Measurements from ENCODE around the gene FCN2. TPM values are rescaled to one million over a fixed set of nuclear protein-coding genes. Genes with fewer than 3 reads are reported as not detected.

The FCN2 gene
- total RNA-seq, 4 donors from 2014 or later = 0.93 to 16.5 TPM; not detected in 2

DNA sequence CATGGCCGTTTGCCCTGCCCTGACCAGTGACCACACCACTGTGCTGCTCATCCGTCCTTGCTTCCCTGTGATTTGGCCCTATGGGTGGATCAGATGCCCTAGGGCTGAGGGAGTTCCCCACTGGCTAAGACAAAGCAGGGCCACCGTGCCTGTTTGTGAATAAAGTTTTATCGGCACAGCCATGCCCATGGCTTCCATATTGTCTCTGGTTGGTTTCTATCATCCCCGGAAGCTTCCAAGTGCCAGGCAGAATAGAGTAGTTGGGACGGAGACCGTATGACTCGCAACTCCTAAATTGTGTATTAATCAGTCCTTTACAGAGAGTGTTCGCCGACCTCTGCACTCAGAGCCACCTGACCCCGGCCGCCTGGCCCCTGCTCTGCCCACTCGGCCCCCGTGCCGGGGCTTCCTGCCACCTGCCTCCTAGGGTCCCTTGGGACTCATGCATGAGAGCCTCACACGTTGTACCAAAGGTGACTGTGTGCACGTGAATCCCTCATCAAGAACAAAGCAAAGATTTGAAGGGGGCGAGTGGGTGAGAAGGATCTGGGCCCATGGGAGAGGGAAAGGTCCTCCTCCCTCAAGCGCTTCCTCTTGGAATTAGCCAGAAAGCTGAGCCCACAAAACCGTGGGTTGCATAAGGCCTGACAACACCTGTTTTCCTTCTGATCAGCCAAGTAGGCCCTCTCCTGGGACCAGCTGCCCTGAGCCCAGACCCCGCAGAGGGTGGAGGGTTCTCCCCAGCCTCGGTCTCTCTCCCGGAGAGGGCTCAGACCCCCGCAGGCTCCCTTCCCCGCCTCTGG, 11.7 kb upstream of the FCN2 start:
- peaks cover 0 to 4% of the 10 kb centered on the region in 2 donors for H3K4me1 ChIP-seq
- intact Hi-C loops (cut with DNase I) = no loop called here
- no peaks in the 10 kb centered on the region for H3K9me3 ChIP-seq
- H3K27me3 ChIP-seq = no peaks in the 10 kb centered on the region
- no peak for DNase-seq
- H3K4me3 ChIP-seq (replicated peaks in 1 of 3) = no peak overlapping the region
- no peak for TF ChIP-seq POLR2A (IDR thresholded peaks at IDR 0.05)
- TF ChIP-seq, protein P1, sequence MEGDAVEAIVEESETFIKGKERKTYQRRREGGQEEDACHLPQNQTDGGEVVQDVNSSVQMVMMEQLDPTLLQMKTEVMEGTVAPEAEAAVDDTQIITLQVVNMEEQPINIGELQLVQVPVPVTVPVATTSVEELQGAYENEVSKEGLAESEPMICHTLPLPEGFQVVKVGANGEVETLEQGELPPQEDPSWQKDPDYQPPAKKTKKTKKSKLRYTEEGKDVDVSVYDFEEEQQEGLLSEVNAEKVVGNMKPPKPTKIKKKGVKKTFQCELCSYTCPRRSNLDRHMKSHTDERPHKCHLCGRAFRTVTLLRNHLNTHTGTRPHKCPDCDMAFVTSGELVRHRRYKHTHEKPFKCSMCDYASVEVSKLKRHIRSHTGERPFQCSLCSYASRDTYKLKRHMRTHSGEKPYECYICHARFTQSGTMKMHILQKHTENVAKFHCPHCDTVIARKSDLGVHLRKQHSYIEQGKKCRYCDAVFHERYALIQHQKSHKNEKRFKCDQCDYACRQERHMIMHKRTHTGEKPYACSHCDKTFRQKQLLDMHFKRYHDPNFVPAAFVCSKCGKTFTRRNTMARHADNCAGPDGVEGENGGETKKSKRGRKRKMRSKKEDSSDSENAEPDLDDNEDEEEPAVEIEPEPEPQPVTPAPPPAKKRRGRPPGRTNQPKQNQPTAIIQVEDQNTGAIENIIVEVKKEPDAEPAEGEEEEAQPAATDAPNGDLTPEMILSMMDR (IDR thresholded peaks at IDR 0.05) = no peak
- no peaks in the 10 kb centered on the region for H3K36me3 ChIP-seq
- no peak overlapping the region for H3K27ac ChIP-seq
- WGBS, 2 donors = 86 to 93% methylated on average over 23 to 24 of the region's 25 CpGs

DNA sequence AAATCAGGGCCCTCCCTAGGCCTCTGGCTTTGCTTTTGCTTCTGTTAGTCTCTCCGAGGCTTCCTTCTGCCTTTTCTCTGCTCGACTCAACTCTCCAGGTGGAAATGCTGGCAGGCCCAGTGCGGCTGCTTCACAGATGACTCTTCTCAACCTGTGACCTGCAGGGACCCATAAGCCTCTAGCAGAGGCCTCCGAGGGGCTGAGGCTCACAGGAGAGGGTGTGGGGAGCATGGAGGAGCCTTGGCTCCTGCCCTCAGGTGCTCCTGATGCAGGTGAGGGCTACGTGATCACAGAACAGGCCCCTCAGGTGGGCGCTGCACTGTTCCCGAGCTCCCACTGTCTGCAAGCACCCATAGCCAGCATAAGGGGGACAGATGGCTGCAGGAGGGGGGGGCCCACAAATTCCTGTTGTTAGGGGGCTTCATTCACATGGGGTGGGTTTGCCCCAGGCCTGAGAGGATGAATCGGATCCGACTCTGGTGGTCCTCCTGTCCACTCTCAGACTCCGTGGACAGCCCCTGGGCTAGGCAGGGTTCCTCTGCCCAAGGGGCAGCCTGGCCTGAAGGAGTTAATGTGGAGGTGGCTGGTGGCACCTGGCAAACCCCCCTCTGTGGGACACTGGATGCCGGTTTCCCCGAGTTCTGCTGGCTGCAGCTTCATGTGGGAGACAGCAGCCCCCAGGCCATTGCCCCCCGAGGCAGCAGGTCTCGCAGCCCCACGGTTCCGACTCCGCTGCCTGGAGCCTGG, 10.9 kb upstream of the FCN2 start:
- TF ChIP-seq POLR2A (IDR thresholded peaks at IDR 0.05) = no peak
- TF ChIP-seq, protein P1 (IDR thresholded peaks at IDR 0.05) = no peak
- no peak overlapping the region for H3K4me3 ChIP-seq (replicated peaks in 1 of 3)
- no peaks in the 10 kb centered on the region for H3K4me1 ChIP-seq
- H3K36me3 ChIP-seq = no peaks in the 10 kb centered on the region
- H3K27ac ChIP-seq = no peak overlapping the region
- H3K27me3 ChIP-seq = no peaks in the 10 kb centered on the region
- DNase-seq = no peak
- 85 to 91% methylated on average over 12 to 15 of the region's 17 CpGs for WGBS, 2 donors
- H3K9me3 ChIP-seq = no peaks in the 10 kb centered on the region
- intact Hi-C loops (cut with DNase I) = no loop called here

DNA sequence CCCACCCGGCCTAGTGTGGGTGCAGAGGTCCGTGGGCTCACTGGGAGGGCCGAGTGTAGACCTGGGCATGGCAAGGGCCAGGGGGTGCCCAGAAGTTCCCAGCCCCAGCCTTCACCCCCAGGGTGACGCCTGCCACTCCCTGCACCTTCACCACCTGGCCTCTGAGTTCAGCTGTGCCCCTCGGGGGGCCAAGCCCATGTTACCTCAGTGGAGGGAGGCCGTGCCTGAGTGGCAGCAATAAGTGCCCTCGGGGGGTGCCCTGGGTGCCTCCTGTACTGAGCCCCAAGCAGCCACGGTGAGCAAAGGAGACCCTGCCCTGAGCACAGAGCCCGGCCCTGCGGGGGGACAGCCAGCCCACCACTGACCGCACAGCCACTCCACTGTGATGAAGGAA, 10.3 kb upstream of the FCN2 start:
- no peak for DNase-seq
- Histone ChIP-seq H3K4me1 (no peaks in the 10 kb centered on the region), H3K27me3 (no peaks in the 10 kb centered on the region), H3K9me3 (no peaks in the 10 kb centered on the region), H3K4me3 (replicated peaks in 1 of 3) (no peak overlapping the region), H3K36me3 (no peaks in the 10 kb centered on the region), H3K27ac (no peak overlapping the region)
- no peak for TF ChIP-seq POLR2A (IDR thresholded peaks at IDR 0.05)
- TF ChIP-seq, protein P1 (IDR thresholded peaks at IDR 0.05) = no peak
- WGBS, 2 donors = 89 to 93% methylated on average over 3 to 5 of the region's 11 CpGs
- intact Hi-C loops (cut with DNase I) = no loop called here

DNA sequence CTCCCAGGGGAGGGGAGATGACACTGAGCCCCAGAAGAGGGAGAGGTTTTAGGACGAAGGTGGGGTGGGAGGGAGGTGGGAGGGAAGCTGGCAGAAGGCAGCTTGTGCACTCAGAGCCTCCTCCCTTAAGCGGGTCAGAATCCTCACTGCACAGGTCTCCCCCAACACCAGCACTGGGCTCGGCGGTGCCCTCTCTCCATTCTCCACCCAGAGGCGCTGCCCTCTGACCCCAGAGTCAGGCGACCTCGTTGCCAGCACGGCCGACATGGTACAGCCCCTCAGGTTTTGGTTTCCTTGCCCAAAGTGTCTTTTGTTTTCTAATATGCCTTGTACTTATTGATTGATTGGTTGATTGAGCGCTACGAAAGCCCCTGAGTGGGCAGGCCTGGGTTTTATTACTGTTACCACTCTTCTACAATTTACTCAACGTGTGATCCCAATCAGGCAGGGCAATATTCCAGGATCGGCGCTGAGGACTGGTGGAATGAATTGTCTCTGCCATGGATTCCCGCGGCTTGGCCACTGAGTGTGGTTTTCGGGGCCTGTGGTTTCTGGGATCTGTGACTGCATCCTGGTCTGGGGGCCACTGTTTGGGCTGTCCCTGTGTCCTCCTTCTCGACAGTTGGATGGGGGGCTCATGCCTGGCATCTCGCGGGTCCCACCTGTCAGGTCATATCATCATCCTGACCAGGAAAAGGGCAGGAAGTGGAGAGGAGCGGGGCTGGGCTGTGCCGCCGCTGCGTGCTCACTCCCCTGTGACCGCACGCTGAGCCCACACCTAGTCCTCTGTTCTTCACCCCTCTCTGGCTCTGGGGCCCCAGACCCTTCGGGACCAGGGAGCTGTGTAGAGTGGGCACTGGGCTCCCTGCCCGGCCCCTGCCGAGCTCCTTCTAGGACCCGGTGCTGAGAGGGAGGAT, 9.6 kb upstream of the FCN2 start:
- intact Hi-C loops (cut with DNase I) = no loop called here
- Histone ChIP-seq H3K4me1 (no peaks in the 10 kb centered on the region), H3K9me3 (no peaks in the 10 kb centered on the region), H3K36me3 (no peaks in the 10 kb centered on the region), H3K4me3 (replicated peaks in 1 of 3) (no peak overlapping the region), H3K27me3 (no peaks in the 10 kb centered on the region), H3K27ac (no peak overlapping the region)
- WGBS, 2 donors = 51 to 68% methylated on average over 17 to 30 of the region's 30 CpGs
- DNase-seq = no peak
- no peak for TF ChIP-seq POLR2A (IDR thresholded peaks at IDR 0.05)
- TF ChIP-seq, protein P1 (IDR thresholded peaks at IDR 0.05) = no peak
